ENCODE results near the gene UCP3.
"Not testable (repeated sequence)": the region's sequence is repeated elsewhere in the genome, so short reads cannot be mapped to it uniquely, and the experiment has no call there.

UCP3 gene

DNA sequence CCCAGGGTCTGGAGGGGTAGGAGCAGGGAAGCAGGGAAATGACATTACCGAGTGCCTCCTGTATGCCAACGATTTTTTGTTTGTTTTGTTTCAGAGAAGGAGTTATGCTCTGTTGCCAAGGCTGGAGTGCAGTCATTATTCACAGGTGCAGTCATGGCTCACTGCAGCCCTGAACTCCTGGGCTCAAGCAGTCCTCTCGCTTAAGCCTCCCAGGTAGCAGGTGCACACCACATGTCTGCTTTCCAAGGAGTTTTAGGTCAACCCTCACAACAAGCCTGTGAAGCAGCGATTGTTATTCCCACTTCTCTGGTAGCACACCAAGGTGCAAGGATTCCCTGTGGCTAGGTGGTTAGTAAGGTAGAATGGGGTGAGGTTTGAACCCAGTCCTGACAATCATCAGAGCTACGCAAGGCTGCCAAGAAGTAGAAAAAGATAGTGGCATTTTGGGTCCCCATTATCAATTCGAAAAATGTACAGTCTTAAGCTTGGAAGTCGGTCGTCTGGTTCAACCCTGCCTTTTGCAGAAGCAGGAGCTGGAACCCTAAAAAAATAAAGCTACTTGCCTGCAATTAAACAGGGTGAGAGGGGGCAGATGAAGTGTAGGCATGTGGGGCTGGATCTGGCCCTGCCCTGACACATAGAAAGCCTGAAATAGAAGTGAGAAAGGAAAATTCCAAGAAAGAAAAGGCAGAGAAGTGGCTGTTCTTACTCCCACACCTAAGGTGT lies 9.1 kb downstream of the UCP3 start:
- no peak for DNase-seq

DNA sequence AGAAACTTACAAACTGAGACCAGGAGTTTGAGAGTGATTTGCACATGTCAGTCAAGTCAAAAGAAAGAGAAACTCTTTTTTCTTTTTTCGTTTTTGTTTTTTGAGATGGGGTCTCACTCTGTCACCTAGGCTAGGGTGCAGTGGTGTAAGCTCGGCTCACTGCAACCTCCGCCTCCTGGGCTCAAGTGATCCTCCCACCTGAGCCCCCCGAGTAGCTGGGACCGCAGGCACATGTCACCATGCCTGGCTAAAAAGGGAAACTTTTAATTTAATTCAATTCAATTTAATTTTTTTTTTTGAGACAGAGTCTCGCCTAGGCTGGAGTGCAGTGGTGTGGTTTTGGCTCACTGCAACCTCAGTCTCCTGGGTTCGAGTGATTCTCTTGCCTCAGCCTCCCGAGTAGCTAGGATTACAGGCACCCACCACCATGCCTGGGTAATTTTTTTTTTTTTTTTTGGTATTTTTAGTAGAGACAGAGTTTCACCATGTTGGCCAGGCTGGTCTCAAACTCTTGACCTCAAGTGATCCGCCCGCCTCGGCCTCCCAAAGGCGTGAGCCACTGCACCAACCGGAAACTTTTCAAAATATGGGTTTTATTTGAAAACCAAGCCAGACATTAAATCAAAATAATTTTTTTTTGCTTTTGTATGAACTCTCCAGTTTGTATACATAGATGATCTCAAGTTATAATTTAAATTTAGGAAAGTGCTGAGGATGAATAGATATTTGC lies 9.9 kb downstream of the UCP3 start:
- DNase-seq: no peak

DNA sequence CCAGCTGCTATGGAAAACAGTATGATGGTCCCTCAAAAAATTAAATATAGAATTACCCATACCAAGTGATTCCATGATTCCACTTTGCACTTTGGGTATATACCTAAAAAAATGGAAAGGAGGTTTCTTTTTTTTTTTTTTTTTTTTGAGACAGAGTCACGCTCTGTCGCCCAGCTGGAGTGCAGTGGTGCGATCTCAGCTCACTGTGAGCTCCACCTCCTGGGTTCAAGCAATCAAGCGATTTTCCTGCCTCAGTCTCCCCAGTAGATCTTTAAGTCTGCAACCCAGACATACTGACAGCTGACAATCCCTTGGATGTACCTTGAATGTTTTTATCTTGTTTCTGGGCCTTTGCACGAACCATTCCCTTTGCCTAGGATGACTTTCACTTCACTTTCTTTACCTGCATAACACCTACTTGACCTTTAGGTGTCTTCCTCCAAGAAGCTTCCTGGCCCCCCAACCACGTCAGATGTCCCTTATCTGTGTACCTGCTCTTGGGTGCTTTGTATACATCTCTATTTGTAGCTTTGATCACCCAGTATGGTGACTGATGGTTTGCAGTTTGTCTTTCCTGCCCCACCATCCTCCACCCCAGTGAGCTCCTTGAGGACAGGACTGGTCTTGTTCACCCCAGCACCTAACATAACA lies 11.6 kb downstream of the UCP3 start:
- no peak for DNase-seq

DNA sequence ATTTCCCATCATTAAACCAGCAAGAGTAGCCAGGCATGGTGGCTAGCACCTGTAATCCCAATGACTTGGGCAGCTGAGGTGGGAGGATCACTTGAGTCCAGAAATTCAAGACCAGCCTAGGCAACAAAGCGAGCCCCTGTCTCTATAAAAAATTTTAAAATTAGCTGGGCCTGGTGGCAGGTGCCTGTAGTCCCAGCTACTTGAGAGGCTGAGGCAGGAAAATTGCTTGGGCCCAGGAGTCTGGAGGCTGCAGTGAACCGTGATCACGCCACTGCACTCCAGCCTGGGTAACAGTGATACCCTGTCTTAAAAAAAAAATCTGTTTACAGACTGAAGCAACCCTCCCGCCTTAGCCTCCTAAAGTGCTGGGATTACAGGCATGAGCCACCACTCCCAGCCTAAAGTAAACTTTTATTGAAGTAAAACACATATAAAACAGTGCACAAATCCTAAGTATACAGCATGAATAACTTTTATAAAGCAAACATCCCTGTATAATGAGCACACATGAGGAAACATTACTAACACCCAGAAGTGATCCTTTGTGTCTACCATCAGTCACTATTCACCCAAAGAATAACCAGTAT lies 12.6 kb downstream of the UCP3 start:
- peak; percentile 7 for DNase-seq

DNA sequence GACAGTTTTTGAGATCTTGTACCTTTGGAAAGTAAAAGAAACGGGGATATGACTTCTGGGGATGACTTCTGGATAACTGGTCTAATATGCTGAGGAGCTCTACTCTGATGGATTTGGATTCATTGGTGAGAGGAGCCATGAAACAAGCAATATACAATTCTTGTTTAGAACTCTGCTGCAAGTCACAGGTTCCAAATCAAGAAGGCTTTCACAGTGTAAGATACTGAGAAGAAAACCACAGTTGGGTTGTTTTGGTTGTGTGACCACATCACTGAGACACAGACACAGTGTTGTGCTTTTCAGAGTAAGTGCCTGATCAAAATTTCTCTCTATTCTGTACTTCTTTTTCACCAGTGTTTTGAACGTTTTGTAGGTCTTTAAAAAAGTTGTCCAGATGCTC lies 13.2 kb downstream of the UCP3 start:
- DNase-seq: peak; percentile 12

DNA sequence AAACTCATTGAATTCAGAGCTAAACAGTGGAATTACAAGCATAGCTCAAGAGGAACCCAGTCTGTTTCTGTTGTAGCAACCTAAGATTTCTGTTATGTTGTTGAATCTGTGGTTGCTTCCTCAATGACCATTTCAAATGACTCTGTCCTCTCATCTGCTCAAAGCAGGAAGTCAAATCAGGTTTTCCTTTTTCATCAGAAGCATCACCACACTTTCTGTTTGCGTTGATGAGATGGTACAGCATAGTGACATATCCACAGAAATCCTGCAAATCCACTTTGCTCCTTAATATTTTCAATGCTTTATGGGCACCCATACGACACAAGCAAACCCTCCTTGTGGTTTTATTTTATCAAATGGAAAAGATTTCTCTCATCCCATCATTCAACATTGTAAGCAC lies 13.6 kb downstream of the UCP3 start:
- DNase-seq: peak; percentile 1

DNA sequence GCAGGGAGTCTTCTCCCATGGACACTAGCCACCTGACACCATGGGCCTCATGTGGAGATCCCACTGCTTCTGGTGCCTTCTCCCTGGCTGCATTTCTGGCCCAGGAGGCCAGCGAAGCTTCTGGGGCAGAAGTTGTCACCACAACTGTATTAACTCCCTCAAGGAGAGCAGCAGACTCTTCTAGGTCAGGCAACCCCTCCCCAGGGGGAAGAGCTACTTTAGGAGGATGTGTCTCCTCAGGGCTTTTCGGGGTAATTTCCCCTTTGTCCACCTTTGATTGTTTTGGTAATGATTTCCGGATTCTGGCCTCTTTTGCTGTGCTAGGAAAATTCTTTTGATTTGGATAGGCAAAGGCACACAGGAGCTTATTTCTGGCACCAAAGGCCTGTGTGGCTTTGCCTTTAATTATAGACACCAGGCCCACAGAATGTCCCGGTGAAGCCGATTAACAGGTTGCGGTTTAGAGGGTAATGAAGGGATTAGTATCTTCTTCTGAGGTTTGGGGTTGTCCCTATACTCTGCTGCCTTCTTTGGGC lies 17.3 kb downstream of the UCP3 start:
- DNase-seq: peak; percentile 6

DNA sequence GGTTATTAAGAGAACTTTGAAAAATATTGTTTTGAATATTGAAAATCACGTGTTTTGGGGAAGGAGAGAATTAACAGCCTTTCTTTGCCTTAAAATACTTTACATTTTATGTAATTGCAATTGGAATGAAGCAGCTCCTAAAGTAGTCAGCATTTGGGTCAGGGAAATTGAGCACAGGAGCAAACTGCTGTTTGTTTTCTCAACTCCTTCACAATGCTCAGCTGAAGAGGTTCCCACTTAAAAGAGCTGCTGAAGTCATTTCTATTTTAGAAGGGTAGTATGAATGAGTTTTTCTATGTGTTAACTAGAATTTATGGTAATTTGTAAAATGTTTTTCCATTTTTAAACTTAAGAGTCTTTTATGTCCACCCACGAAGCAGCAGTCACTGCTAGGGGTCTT lies 18.2 kb downstream of the UCP3 start:
- DNase-seq: no peak

DNA sequence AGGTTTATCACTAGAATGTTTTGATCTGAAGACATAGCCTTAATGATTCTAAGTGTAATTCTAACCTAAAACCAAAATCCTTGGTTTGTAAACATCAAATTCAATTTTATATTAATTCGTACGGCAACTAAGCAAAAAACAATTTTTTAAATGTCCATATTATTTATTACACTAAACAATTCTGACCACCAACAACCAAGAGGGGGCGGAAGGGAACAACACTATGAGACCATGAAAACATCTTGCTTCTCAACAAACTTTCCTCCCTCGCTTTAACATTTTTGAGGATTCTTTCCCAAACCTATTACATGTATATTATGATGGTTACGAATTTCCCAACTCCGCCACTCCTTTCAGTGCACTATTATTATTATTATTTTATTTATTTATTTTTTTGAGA lies 19.7 kb downstream of the UCP3 start:
- peak; percentile 1 for DNase-seq

DNA sequence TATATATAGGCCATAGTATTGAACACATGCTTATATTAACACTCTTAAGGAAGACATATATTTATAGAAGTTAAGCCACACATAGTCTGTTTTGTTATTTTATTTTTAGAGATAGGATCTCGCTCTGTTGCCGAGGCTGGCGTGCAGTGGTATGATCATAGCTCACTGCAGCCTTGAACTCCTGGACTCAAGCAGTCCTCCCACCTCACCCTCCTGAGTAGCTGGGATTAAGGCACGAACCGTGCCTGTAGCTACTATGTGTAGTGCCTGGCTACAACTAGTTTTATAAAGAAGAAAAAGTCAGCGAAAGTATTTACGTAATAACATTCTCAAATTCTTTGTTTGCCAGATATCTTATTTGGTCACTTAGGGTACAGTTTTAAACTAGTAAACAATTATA lies 20.7 kb downstream of the UCP3 start:
- no peak for DNase-seq

DNA sequence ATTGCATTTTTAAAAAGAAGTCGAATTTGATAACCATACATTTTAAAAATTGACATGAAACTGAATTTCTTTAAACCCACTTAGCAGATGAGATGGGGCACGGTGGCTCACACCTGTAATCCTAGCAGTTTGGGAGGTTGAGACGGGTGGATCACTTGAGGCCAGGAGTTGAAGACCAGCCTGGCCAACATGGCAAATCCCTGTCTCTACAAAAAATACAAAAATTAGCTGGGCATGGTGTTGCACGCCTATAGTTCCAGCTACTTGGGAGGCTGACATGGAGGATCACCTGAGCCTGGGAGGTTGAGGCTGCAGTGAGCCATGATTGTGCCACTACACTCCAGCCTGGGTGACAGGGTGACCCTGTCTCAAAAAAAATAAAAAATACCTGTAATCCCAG lies 23.2 kb downstream of the UCP3 start:
- not testable (repeated sequence) for DNase-seq

DNA sequence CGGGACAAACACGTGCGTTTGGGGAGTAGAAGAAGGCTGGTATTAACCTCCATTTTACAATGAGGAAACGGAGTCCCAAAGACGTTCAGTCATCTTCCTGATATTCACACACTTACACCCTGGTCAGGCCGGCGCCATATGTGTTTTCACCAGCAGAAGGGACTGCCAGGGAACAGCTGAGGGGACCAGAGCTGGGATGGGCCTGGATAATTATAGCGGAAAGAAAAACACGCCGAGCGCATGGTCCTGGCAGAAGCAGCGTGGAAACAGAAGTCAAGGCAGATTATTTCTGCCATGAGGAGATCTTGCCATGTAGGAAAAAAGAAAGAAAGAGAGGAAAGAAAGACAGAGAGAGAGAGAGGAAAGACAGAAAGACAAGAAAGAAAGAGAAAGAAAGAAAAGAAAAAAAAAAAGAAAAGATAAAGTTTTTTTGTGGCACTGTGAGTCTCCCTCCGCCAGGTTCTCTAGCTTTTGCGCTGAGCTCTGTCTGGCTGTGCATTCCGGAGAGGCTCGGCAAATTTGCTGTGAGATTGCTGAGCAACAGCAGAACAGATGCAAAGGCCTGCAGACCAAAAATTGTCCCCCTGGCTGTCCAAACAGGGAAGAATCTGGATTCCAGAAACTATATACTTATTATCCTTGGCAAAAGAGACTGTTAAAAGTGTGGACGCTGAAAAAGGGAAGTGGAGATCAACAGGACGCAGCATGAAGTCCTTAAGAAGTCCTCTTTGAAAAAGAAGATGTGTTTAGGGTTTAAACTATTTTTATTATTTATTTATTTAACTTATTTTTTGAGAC lies 24.9 kb downstream of the UCP3 start:
- DNase-seq: no peak

DNA sequence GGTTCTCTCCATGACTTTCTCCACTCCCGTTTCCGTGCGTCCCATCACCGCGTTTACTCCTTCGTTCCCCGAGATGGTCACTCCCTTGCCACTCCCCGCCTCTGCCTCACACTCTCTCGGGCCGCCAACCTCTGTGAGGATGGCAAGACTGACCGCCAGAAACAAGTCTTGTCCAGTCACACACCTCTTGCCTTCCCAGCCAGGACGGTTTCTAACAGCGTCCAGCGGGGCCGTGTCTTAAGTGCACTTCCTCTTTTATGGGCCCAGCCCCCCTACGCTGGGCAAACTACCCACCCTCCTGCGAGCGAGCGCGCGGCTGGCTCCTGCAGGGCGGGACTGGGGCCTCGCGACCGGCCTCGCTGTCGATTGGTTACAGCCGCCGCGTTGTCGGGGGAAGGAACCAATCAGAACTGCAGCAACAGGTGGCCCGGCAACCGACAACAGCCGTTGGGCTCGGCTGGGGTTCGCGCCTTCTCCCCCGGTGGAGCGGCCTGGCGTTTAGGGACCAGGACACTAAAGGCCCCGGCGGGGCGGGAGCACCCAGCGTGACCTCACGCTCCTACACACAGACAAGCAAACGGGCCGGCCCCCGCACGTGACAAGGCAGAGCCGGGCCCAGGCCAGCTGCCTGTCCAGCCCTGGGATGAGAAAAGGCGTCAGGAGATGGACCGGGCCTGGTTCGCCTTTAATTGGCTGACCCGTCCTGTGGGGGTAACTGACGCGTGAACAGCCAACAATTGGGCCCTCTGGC lies 25.7 kb downstream of the UCP3 start:
- peak; percentile 94 for DNase-seq

DNA sequence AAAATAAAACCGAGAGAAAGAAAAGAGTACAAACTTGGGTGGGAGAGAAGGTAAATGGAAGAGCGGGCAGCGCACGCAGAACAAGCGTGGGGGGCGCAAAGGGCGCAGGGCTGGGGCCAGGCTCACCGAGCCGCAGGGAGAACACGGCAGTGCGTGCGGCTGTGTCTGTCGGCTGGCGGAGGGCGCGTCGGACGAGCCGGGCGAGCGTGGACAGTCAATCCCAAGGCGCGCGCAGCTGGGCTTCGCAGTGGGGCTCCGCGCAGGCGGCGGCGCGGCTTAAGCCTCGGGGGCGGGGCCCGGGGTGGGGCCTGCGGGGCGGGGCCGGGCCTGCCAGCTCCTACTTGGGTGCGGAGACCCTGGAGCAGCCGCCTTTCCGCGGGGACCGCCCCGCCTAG lies 26.3 kb downstream of the UCP3 start, which contains the start of gene UCP2:
TSS of gene UCP2 (minus strand) at position 249 of the 395 bp plus-strand sequence. CDS start 4,465 bp downstream, outside the sequence.
- DNase-seq: peak; percentile 85

DNA sequence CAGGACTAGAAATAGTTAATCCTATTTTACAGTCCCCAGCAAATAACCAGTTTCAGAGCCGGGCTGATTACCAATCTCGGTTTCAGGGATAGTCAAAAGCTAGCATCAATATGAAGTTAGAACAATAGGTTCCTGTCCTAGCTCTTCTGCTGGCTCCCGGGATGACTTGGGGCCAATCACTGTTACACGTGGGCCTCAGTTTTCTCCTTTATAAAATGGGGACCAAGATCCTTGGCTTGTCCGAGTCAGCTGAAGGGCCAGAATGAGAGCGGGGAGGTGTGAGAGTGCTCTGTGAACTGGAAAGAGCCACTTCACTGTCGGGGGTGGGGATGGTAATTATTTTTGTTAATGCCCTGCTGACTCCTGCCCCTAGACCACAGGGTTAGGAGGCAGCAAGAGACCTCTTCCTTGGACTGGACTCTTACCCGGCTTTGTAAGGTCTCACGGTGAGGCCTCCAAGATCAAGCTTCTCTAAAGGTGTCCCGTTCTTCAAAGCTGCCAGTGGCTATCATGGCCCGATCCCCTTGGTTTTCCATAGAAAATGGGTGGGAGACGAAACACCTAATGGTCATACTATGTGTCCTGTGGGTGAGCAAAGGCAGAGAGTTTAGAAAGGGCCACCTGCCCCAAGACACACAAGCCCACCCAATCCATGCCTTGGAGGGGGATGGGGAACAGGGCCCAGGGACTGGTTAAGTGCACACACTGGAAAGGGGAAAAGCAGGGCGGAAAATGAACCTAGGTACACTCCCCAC lies 27.7 kb downstream of the UCP3 start:
- no peak for DNase-seq

DNA sequence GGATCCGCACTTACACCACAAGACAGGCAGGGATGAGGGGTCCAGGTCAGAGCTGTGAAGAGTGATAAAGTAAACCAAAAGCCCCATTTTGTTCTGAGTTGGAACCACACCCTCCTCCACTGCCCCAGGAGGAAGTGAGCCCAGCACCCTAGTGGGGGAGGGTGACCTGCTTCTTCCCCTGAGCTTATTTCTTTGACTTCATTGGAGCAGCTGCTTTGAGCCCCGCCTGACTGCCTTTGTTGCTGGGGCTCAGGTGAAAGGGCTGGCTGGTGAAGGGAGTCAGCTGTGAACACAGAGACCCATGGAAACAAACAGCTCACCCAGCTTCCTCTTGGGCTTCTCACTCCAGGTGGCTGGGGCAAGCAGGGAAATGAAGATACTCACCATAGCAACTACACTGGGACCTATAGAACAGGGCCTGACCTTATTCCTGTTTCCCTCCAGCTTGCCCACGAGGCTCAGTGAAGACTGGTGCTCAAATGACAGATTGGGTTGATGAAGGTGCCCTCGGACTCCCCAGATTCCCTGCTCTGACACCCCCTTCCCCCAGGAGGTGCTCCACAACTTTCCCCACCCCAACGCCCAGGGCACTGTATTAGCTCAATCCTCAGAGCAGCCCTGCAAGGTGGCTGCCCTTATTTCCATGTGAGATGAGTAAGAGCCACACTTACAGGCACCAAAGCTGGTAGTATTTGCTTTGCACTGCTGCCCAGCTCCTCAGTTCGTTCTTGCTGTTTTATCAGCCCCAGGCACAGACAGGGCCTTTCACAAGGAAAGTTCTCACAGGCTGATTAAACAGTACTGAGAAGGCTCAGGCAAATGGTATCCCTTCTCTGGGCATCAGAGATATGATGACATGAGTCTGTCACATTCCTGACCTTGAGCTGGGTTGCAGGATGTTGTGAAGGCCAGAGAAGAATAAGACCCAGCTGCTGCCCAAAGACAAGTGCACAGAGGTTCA lies 28.6 kb downstream of the UCP3 start:
- DNase-seq: peak; percentile 72

DNA sequence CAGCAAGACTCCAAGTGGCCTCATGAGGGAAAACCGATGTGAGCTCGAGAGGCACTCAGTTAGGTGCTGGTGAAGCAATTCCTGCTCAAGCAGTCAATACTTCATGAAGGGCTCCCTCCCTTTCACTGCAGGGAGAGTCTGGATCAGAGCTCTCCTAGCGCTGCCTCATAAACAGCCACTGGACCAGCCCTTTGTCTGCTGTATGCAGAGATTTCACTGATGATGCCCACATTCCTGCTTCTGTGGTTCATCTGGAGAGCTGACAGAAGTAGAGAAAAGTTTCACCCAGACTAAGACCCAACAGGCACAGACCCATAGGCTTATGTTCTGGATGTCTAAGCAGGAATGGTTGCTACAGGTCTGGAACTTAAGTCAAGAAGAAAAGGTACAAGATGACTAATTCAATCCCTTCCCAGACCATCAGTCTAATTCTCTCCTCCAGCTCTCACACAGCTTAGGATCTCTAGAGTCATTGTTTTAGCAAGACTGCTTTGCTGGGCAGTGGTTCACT lies 30.3 kb downstream of the UCP3 start:
- no peak for DNase-seq

DNA sequence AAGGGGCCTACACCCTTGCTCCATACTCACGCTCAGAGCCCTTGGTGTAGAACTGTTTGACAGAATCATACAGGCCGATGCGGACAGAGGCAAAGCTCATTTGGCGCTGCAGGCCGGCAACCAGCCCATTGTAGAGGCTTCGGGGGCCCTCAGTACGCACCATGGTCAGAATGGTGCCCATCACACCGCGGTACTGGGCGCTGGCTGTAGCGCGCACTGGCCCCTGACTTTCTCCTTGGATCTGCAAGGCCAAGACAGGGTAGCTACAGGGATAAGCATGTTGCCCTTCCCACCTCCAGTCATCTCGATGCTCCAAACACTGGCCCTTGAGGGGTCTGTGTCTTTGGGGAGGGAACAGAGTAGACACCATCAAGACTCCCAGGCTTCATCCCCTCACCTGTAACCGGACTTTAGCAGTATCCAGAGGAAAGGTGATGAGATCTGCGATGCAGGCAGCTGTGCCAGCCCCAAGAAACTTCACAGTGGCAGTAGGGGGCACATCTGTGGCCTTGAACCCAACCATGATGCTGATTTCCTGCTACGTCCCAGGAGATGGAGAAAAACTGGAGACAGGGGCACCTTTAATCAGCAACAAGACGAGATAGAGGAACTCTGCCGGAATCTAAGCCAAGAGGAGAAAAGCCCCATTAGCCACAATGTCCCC lies 30.9 kb downstream of the UCP3 start:
- DNase-seq: no peak
